T47D (cell line): Measurements from ENCODE around the gene SPSB3.

Source experiments
- DNase-seq, 2 experiments: peaks; one replicate each; pipeline versions ENCODE4 v3.0.0 to v3.0.0-alpha.2; 2011 to 2012; ENCODE audit warnings: low read depth in 1 of 2, low spot score in 1 of 2
- JUND ChIP-seq: IDR thresholded peaks from 2 replicates; pipeline ENCODE4 v1.6.1; 2012; ENCODE audit warnings: low read depth
- in situ Hi-C: cut with HindIII; loops from 2 replicates; pipeline ENCODE4 v1.10.0; 2016; ENCODE audit warnings: low sequenced_read_pairs, low pct_unique_long_range_greater_than_20kb

Gene SPSB3

DNA sequence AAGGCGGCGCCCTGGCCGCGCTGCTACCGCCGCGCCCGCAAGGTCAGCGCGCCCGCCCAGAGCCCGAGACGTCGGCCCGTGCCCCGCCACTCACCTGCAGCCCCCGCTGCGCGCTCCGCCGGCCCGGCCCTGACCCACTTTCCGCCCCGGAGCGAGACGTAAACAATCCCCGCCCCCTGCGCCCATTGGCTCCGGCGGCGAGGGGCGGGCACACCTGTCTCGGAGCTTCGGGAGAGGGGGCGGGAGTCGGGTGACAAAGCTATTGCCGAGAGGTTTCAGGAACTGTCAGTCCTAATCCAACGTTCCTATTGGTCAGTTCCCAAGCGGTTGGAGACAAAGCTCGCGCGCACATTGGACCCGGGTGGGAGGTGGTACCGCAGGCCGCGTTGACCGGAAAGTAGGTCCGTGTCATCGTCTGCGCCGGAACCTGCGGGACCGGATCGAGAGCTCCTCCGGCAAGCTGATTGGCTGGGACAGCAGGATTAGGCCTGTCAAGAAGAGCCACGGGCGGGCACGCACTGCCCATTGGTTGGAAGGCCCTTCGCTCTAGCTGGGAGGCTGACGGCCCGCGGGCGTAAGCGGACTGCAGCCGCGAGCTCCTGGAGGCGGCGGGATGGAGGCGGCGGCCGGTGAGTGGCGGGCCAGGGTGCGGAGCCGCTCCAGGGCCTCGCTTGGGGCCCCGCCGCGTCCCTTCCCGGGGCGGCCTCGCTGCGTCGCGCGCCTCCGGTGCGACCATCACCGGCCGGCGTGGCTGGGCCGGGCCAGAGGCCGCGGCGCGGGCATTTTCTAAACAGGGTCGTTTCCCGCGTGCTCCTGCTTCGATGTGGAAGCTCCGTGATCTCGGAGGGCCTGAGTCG lies at the start of gene SPSB3, which contains the start of gene NUBP2:
SPSB3 (minus strand) TSS at position 164 of the 857 bp plus-strand sequence. CDS start 1,088 bp downstream, outside the sequence.
NUBP2 (plus strand) TSS at position 553 of the 857 bp plus-strand sequence; CDS start at position 614, 61 bp downstream.
- in situ Hi-C loops = no loop called here
- no peak for TF ChIP-seq JUND
- DNase-seq = peak; percentile 99 to 100

DNA sequence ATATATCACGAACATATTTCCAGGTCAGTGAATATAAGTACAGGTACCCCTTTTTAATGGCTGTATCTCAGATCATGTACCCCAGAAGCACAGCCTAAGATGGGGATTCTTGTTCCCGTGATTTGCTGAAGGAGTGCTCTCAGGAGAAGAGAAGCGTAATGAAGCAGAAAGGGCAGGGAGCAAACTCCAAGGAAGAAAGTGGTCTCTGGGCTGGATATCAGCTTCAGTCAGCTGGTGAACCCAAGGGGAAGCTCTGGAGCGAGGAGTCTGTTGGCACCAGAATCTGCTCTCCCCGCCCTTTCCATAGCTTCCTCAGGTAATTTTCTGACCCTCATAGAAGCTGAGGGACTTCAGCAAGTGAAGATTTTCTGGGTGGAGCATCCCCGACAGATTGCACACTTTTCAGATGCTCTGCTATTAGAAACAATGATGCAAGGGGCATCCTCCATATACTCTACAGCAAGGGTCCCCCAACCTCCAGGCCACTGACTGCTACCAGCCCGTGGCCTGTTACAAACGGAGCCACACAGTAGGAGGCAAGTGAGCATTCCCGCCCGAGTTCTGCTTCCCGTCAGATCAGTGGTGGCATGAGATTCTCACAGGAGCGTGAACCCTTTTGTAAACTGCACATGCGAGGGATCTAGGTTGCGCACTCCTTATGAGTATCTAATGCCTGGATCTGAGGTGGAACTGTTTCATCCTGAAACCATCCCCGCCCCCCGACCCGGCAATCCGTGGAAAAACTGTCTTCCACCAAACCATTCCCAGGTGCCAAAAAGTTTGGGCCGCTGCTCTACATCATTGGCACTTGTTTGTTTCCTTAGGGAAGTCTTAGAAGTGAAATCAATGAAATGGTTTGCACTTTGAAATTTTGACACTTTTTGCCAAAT lies 49.1 kb upstream of the SPSB3 start:
- no peak for TF ChIP-seq JUND
- in situ Hi-C loops = no loop called here
- DNase-seq = no peak

DNA sequence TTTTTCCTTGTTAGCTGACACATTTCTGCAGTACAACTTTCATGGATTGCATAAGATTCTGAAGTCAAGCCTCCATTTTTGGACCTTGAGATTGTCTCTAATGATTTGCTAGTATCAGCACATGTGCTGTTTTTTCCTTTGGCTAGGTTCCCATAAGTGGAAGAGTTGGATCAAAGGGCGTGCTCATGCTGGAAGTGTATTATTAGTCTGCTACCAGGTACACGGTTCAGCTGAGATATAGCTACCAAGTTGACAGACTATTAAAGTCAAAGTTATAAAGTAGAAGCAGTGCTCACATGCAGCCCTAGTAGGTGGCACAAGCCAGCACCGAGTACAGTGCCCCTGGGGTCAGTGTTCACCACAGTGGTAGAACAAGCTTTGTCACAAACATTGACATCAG lies 47.8 kb upstream of the SPSB3 start:
- TF ChIP-seq JUND = no peak
- DNase-seq = no peak
- in situ Hi-C loops = no loop called here

DNA sequence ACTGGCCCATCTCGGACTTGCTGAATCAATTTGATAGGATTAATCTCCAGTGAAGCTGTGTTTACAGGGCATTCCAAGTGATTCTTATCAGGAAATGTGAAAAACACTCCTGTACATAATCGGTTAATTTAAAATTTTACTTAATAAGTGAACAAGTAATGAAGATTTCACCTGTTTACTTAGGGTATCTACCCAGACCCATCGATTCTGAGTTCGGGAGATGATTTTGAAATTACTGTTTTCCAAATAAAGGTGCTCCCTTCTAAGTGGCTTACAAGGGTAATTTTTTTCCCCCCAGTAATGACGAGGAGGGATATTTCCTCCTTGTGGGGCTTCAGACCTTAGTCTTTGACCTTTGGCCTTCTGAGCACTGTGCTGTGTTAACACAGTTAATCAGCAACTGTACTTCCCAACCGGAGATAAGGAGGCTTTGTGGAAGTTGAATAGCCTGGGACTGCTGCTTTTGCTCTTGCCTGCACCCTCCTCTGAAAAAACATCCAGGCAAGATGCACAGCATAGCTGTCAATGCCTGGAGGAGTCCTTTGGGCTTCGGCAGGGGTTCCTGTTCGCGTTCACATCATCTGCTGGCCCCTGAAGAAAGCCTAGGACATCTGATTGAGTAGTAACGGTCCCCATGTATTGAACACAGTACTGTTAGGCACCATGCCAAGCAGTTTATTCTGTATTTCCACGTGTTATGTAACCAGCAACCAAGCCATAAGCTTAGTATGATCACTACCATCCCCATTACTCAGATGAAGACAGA lies 46.5 kb upstream of the SPSB3 start:
- DNase-seq = no peak
- in situ Hi-C loops = no loop called here
- no peak for TF ChIP-seq JUND

DNA sequence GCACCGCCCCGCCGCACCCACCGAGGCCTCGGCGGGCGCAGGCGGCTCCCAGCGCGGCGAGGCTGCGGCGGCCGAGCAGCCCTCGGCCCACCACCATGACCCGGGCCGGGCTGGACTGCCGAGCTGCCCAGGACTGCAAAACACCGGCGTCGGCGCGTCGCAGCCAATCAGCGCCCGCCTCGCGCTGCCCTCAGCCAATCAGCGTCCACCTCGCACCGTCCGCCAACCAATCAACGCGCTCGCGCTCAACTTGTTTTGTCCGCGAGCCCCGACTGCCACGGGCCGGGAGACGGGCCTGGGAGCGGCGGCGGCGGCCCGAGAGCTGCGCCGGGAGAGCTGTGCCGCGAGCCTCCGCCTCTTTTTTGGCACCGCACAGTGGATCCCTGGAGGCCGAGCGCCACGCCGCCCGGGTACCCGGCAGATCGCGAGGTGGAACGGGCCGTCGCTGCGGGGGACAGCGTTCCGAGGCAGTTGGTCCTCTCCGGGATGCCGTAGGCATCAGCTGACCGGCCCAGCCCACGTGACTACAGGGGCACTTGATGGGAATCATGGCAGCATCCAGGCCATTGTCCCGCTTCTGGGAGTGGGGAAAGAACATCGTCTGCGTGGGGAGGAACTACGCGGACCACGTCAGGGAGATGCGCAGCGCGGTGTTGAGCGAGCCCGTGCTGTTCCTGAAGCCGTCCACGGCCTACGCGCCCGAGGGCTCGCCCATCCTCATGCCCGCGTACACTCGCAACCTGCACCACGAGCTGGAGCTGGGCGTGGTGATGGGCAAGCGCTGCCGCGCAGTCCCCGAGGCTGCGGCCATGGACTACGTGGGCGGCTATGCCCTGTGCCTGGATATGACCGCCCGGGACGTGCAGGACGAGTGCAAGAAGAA lies 44.6 kb upstream of the SPSB3 start, which contains the start of the genes FAHD1 and HAGH:
FAHD1 (plus strand) TSS at position 516 of the 883 bp plus-strand sequence; CDS start at position 549, 33 bp downstream.
HAGH (minus strand) TSS at position 135 of the 883 bp plus-strand sequence; CDS start at position 97, 38 bp downstream.
- peak; percentile 96 to 100 for DNase-seq
- no peak for TF ChIP-seq JUND
- in situ Hi-C loops = no loop called here

DNA sequence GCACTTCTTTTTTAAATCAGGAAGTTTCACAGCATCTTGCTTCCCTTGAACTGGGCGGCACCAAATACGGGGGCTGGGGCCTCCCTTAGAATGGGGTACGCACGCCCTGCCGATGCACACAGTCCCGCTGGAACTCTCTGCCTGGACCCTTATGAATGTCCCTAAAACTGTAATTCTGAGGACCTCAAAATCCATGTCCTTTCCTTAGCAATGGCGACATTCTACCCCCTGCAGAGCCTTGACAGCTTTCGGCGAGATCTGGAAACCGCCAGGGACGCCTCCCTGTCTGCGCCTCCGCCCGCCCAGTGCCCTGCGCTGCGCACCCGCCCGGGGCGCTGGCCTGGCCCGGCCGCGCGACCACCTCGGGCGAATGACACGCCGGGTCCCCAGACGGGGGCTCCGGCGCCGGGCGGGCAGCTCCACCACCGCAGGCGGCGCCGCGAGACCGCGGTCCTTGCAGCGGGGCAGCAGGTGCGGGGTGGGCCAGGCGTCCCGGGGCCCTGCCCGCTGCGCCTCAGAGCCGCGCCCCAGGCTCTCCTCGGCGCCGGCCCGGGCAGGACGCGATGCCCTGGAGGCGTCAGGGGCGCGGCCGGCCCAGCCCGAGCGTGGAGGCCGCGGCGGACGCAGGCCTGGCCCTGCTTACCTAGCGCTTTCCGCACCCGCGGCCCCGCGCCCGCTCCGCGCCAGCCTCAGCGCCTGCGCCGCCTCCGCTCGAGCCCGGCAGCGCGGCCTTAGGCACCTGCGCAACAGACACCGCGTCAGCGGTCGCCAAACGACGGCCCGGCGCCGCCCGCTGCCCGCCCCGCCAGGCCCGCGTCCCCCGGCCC lies 43.7 kb upstream of the SPSB3 start:
- DNase-seq = peak in 1 of 2 experiments; percentile 57
- TF ChIP-seq JUND = no peak
- in situ Hi-C loops = no loop called here

DNA sequence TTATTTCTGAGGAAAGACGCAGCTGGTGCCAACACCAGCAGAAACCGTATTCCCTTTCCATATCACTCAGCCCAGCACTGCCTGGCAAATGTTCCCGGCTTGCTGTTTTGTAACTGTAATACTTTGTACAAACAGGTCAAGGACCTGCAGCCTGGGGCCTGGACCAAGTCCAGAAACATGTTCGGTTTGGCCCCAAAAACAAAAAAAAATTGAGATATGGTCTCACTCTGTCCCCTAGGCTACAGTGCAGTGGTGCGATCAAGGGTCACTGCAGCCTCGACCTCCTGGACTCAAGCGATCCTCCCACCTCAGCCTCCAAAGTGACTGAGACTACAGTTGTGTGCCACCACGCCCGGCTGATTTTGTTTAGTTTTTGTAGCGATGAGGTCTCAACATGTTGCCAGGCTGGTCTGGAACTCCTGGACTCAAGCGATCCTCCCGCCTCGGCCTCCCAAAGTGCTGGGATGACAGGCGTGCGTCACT lies 43.1 kb upstream of the SPSB3 start:
- no peak for DNase-seq
- TF ChIP-seq JUND = no peak
- in situ Hi-C loops = no loop called here

DNA sequence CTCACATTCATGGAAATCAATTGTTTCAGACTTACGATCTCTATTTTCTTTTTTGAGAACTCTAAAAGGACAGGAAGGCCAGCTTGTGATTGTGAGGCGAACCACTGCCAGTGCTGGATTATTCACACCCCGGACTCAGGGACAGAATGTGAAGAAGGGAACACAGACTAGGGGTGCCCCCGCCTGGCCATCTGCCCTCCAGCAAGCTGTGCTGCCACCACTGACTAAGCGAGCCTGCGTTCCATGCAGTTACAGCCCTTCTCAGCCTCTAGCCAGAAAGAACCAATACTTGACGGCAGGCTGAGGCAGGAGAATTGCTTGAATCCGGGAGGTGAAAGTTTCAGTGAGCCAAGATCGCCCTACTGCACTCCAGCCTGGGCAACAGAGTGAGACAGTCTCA lies 41.5 kb upstream of the SPSB3 start:
- in situ Hi-C loops = no loop called here
- no peak for TF ChIP-seq JUND
- DNase-seq = peak; percentile 33 to 52

DNA sequence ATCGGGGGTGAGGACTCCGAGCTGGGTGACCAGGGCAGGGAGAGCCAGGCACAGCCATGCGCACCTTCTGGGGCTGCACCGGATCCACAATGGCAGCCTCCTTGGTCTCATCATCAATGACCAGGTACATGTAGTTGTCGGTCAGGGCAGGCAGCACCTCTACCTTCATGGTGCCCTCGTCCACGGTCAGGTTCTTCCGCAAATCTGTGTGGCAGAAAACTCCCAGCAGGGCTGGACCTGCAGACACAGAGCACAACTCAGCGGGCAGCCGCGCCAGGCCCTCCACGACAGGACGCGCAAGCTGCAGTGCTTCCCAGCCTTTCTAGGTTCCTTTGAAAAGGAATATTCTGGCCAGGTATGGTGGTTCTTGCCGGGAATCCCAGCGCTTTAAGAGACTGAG lies 40.4 kb upstream of the SPSB3 start:
- no peak for DNase-seq
- no peak for TF ChIP-seq JUND
- in situ Hi-C loops = no loop called here

DNA sequence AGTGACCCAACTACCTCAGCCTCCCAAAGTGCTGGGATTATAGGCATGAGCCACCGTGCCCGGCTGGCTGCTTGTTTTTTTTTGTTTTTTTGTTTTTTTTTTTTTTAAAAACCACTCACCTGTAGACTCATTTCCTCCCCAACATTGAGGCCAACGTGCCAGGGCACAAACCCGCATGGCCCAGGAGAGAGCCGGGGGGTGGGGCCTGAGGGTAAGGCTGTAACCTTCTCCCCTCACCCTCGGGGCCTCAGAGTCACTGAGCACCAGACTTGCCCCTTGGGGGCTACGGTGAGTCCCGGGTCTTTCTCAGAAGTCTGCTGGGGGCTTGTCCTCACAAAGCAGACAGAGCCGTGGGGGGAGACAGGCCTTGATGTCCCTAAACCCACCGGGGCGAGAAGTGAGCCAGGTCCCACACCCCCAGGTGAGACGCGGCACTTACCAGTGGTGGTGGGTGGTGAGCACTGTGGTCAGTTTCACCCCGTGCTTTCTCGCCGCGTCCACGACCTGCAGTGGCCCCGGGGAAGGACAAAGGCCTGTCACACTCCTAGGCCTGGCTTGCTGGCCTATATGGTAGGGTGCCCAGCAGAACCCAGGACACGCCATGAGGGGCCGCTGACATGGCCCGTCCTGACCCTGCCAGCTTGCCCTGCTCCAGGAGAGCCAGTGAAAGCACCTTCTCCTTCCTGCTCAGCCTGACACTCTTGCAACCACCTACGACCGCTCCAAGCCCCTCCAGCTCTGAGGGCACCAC lies 39.7 kb upstream of the SPSB3 start:
- DNase-seq = no peak
- in situ Hi-C loops = no loop called here
- TF ChIP-seq JUND = no peak
